ENCODE measurements around the gene MFAP2.
"Not testable (repeated sequence)": the region's sequence is repeated elsewhere in the genome, so short reads cannot be mapped to it uniquely, and the experiment has no call there.

The MFAP2 gene

GRCh38 chr1:16958475-16958874 is 21.9 kb downstream of the MFAP2 start:
- no peak for DNase-seq

DNA sequence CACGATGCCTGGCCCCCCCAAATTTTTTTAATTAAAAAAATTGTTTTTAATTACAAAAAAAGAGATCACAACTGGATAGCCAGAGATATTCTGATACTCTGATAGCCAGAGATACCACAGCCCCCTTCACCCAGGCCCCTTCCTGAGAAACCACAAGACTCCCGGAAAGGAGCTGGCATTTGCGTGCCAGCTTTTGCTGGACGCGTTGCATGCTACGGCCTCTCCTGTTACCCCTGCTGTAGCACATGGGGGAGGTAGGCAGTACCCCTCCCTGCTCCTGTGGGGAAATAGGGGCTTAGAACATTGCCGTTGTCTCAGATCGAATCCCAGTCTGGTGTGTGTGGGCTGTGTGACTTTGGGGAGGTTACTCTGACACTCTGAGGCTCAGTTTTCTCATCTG is 22.7 kb downstream of the MFAP2 start:
- no peak for DNase-seq

DNA sequence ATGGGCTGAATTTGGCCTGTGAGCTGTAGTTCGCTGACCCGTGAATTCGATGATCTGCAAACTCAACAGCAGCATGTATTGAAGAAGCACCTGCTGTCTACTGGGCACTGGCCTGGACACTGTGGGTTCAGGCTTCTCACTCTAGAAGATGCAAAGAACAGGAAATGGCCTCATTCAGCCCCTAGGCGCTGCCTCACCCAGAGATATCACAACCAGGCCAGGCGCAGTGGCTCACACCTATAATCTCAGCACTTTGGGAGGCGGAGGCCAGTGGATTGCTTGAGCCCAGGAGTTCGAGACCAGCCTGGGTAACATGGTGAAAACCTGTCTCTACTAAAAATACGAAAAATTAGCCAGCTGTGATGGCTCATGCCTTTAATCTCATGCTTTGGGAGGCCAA is 23.6 kb downstream of the MFAP2 start:
- DNase-seq, result no peak

DNA sequence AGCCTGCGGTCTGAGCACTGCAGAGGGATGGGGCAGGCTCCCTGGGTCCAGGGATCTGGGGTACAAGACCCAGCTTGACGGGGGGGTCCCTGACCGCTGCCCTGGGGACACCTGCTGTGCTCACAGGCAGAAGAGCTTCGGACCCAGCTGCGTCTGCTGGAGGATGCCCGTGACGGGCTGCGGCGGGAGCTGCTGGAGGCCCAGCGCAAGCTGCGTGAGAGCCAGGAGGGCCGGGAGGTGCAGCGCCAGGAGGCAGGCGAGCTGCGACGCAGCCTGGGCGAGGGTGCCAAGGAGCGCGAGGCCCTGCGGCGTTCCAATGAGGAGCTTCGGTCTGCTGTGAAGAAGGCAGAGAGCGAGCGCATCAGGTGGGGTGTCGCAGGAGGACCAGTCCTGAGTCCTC is 25.2 kb downstream of the MFAP2 start:
- DNase-seq, result no peak

DNA sequence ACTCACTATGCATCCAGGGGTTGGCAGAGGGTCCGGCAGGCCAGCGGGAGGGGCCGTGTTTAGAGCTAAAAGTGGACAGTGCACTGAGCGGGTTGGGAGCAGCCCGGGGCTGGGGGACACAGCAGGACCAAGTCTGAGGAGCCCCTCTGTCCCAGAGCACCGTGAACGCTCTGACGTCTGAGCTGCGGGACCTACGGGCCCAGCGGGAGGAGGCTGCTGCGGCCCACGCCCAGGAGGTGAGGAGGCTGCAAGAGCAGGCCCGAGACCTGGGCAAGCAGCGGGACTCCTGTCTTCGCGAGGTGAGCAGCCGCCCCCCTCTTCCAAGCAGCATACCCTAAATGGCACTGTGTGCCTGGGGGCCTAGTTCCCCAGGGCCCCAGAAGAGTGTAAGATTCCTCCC is 25.8 kb downstream of the MFAP2 start:
- DNase-seq, result no peak

- not testable (repeated sequence) for DNase-seq
Observed at GRCh38 chr1:16952376-16952775, 28.0 kb downstream of the MFAP2 start.

GRCh38 chr1:16949026-16949425 is 31.4 kb downstream of the MFAP2 start:
- not testable (repeated sequence) for DNase-seq

- not testable (repeated sequence) for DNase-seq
Observed at GRCh38 chr1:16948282-16948891, 32.0 kb downstream of the MFAP2 start.

DNA sequence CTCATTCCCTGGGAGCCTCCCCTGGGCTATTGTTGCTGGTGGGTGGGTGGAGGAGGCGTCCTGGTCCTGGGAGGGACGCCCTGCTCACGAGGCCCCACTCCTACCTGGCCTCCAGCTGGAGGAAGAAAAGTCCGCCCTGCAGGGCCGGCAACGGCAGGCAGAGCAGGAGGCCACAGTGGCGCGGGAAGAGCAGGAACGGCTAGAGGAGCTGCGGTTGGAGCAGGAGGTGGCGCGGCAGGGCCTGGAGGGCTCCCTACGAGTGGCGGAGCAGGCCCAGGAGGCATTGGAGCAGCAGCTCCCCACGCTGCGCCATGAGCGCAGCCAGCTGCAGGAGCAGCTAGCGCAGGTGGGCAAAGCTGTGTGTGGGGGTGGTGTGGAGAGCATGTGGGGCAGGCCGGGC is 33.8 kb downstream of the MFAP2 start:
- DNase-seq, result no peak

- DNase-seq, result not testable (repeated sequence)
Observed at GRCh38 chr1:16946185-16946584, 34.2 kb downstream of the MFAP2 start.

- DNase-seq, result not testable (repeated sequence)
Observed at GRCh38 chr1:16945512-16945911, 34.9 kb downstream of the MFAP2 start.

DNA sequence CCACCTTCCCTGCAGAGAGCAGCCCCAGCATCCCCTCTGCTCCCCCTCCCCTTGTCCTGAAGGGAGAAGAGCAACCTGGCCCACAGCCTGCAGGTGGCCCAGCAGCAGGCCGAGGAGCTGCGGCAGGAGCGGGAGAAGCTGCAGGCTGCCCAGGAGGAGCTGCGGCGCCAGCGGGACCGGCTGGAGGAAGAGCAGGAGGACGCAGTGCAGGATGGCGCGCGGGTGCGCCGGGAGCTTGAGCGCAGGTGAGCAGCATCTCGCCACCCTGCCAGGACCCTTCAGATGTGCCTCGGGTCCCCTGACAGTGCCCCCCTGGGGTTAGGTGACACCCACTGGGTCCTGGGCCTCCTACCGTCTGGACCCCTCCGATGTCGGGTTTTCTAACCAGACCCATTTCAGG is 36.4 kb downstream of the MFAP2 start:
- DNase-seq, result no peak

- not testable (repeated sequence) for DNase-seq
Observed at GRCh38 chr1:16939386-16940180, 40.8 kb downstream of the MFAP2 start.

- no peak for DNase-seq
Observed at GRCh38 chr1:16938351-16939321, 41.8 kb downstream of the MFAP2 start.

GRCh38 chr1:16936580-16936979 is 43.8 kb downstream of the MFAP2 start:
- not testable (repeated sequence) for DNase-seq

DNA sequence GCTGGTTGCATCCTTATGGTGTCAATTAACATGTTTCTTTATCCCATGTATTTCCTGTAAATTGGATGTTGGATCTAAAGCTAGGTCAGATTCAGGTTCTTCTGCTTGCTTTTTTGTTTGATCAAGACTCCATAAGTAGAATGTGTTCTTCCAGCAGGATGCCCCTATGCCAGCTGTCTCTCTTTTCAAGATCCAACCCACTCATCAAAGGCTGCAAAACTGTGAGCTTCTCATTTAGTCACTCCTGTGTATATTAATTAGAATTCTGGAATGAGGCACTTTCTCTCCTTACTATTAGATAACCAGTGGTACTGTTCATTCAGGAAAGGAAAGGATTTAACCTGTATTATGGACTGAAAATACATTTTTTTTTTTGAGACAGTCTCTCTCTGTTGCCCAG is 46.5 kb downstream of the MFAP2 start:
- DNase-seq, result not testable (repeated sequence)

DNA sequence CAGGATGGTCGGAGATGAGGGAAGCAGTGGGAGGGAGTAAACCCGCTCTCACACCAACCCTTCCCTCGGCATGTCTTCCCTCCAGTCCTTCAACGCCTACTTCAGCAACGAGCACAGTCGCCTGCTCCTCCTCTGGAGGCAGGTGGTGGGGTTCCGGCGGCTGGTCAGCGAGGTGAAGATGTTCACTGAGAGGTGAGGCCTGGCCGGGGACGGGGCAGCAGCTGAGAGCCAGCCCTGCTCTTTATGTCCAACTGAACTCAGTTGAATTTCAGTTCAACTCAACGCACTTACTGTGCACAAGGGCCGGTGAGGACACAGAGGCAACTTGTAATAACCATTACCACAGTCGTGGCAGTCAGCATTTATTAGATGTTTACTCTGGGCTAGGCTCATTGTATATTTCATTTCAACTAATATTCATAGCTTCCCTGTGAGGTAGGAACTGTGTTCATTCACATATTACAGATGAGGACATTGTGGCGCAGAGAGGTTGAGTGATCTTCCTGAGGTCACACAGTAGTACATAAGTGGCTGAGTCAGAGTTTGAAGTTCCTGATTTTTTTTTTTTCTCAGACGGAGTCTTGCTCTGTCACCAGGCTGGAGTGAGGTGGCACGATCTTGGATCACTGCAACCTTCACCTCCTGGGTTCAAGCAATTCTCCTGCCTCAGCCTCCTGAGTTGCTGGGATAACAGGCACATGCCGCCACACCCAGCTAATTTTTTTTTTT is 49.0 kb downstream of the MFAP2 start:
- not testable (repeated sequence) for DNase-seq

DNA sequence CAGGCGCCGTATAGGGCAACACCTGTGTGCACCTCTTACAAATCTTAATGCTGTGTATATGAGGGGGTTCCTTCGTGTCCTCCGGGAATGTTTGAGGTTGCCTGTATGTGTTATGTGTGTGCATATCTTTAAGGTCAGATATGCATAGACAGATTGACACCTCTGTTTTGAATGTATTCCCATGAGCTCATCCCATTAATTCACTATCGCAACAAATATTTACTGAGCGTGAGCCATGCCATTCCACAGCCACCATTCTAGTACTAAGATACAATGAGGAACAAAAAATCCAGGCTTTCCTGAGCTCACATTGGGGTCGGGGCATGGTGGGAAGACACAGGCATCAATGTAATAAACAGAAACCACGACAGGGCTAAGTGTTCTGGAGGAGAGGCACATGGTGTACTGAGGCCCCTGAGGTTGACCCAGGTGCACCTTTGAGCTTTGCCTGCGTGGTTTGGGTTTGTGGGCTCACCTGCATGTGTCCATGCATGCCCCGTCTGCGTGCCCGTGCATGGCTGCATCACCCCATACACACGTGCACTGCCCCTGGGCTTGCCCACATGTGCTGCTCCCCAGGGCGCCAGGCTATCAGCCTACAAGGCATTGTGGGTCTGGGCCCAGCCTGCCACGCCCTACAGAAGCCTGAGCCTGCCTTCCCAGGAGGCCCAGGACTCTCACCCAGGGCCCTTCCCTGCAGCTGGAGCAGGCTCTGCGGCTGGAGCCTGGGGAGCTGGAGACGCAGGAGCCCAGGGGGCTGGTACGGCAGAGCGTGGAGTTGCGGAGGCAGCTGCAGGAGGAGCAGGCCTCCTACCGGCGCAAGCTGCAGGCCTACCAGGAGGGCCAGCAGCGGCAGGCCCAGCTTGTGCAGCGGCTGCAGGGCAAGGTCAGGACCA is 51.0 kb downstream of the MFAP2 start:
- not testable (repeated sequence) for DNase-seq

- no peak for DNase-seq
Observed at GRCh38 chr1:16927711-16928485, 52.5 kb downstream of the MFAP2 start.

- DNase-seq, result no peak
Observed at GRCh38 chr1:16927256-16927655, 53.2 kb downstream of the MFAP2 start.
